GM12864 (cell line): ENCODE measurements around the gene ATP5PD.

Source experiments
- DNase-seq: peaks from one replicate; pipeline ENCODE4 v3.0.0-alpha.2; 2011; ENCODE audit warnings: low read depth
- H3K4me3 ChIP-seq: 2 replicates; pipeline ENCODE4 v1.5.1; 2011; ENCODE audit warnings: mild to moderate bottlenecking, low read depth, low read length, control low read depth
- CTCF ChIP-seq: IDR thresholded peaks from 2 replicates; pipeline ENCODE4 v1.5.1; 2011; ENCODE audit warnings: low read depth, mild to moderate bottlenecking, moderate library complexity, low read length, control low read depth, inconsistent platforms; ENCODE audit errors: missing control alignments

Gene ATP5PD

DNA sequence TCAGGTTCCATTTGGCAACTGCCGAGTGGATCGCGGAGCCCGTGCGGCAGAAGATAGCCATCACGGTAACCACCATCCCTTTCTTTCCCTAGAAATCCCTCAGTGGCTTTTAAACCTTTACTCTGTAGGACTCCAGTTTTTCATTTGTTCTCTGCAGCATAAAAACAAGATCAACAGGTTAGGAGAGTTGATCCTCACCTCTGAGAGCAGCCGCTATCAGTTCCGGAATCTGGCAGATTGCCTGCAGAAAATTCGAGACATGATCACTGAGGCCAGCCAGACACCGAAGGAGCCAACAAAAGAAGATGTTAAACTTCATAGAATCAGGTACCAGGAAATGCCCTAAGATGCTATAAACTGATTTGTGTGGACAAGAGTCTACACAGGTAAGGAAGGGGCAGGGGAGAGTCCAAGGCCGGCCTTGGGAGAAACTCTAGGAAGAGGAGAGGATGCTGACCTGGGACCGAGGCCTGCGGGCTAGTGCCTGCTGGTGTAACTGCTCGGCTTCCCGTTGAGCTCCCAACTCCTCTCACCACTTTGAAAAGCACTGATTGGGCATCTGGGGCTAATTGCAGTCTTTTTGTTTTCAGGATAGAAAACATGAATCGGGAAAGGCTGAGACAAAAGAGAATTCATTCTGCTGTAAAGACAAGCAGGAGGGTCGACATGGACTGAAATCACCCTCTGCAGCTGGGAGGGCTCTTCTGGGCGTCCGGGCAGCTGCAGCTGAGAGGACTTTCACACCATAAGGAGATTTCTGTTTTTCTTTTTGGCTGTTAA is 26.2 kb downstream of the ATP5PD start:
- no peak for DNase-seq
- no peak overlapping the region for H3K4me3 ChIP-seq
- no peak for TF ChIP-seq CTCF

DNA sequence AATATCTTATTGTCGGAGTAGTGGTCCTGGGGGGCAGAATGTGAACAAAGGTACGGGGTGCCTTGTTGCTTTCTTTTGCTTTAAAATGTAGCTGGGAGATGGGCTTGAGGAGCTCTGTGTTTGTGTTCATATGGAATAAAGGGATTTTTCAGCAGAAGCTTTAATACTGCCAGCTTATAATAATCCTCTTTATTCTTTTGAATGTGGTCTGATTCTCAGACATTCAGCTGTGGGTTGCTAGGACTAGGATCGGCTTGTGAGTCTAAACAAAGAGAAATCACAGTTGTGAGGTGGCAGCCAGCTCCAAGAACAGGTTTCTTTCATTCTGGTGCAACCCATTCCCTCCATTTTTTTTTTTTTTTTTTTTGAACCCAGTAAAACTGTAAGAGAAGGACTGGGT is 27.1 kb downstream of the ATP5PD start:
- H3K4me3 ChIP-seq: no peak overlapping the region
- no peak for DNase-seq
- no peak for TF ChIP-seq CTCF

GRCh38 chr17:75019146-75019545 is 27.6 kb downstream of the ATP5PD start:
- DNase-seq: no peak
- no peak for TF ChIP-seq CTCF
- no peak overlapping the region for H3K4me3 ChIP-seq

- no peak for TF ChIP-seq CTCF
- no peak for DNase-seq
- peak overlapping the region; percentile 86 for H3K4me3 ChIP-seq
Observed at GRCh38 chr17:75013092-75013559, 33.6 kb downstream of the ATP5PD start.

- TF ChIP-seq CTCF: peak; percentile 41
Observed at GRCh38 chr17:75012346-75013091, 34.2 kb downstream of the ATP5PD start, which contains the start of gene MRPL58. Gene MRPL58 (plus strand): TSS chr17:75012670. CDS start chr17:75012687, 17 bp downstream.

GRCh38 chr17:75012096-75012345 is 34.7 kb downstream of the ATP5PD start:
- DNase-seq: no peak
- no peak for TF ChIP-seq CTCF
- peak overlapping the region; percentile 86 for H3K4me3 ChIP-seq

More at GRCh38 chr17:75012346-75013091, 34.2 kb downstream of the ATP5PD start, which contains the start of gene MRPL58:
- H3K4me3 ChIP-seq: peak within 1 kb of the TSS; percentile 86
- peak; percentile 57 for DNase-seq
